ENCODE data around the gene CACNA1F. TPM values are rescaled to one million over a fixed set of nuclear protein-coding genes. Genes with fewer than 3 reads are reported as not detected.

The CACNA1F gene
- total and polyA plus RNA-seq, 10 of the 15 experiments (the other 5 are each of a cell fraction or from before 2014, with no cell fraction given): 0.01 to 0.32 (median 0.05) TPM; not detected in 5

- H3K79me2 ChIP-seq (ENCODE audit: control insufficient read depth, insufficient read depth, low read length): no peaks in the 10 kb centered on the region; the same call in 1 of the 2 replicates
- no peaks in the 10 kb centered on the region for H3K36me3 ChIP-seq (ENCODE audit: control insufficient read depth in 2 of 2, insufficient read depth in 2 of 2, low read length in 1 of 2)
- H3K4me3 ChIP-seq: peak overlapping the region; percentile 74
- peak overlapping the region; percentile 19; the same call in 1 of the 2 replicates for H3K4me2 ChIP-seq (ENCODE audit: control insufficient read depth, insufficient read depth)
- TSS peak; percentile 94 for BruUV-seq (replicated peaks)
- H3K27ac ChIP-seq (ENCODE audit: control insufficient read depth, insufficient read depth): peak overlapping the region; percentile 57
- in situ Hi-C loops (cut with MboI) (loop anchor here (5.0 kb wide), 1 partner anchor 76 kb away; the partner anchor contains the start of gene PPP1R3F), intact Hi-C loops (cut with micrococcal nuclease; ENCODE audit: unreplicated experiment) (loop anchor here (2.0 to 5.0 kb wide), 3 partner anchors 25 to 77 kb away; partner anchors contain the start of genes CCDC22 and PPP1R3F)
- H3K9me3 ChIP-seq (replicated peaks; ENCODE audit: control insufficient read depth, insufficient read depth, low read length): no peaks in the 10 kb centered on the region
- POLR2A ChIA-PET: interaction anchor here (1.0 to 3.9 kb wide), 7 partner anchors 19 to 148 kb away, joined by 3 to 28 read pairs (median 12); partner anchors contain the start of gene TFE3
- SMC1A ChIA-PET (ENCODE audit: uncharacterized antibody, unreplicated experiment): interaction anchor here (0.6 to 2.9 kb wide), 8 partner anchors 9 to 77 kb away, joined by 3 to 14 read pairs (median 6); partner anchors contain the start of genes CCDC22, PPP1R3F and SYP
- no peaks in the 10 kb centered on the region for H4K20me1 ChIP-seq (ENCODE audit: control insufficient read depth, insufficient read depth)
- H2AFZ ChIP-seq (ENCODE audit: control insufficient read depth, low read depth, low read length): peak overlapping the region; percentile 64
- H3K4me1 ChIP-seq (ENCODE audit: control insufficient read depth, insufficient read depth, low read length): peaks cover 3% of the 10 kb centered on the region; the same call in 1 of the 2 replicates
- CTCF ChIA-PET: interaction anchor here (0.6 to 5.8 kb wide), 15 partner anchors 16 to 1999 kb away, joined by 3 to 57 read pairs (median 5); partner anchors contain the start of genes PLP2 and PPP1R3F
- H3K9ac ChIP-seq (ENCODE audit: control insufficient read depth, insufficient read depth, low read length): peak overlapping the region; percentile 69
- WGBS (ENCODE audit: insufficient coverage, insufficient replicate concordance, low lambda C conversion rate, missing lambda C conversion rate): 46% methylated on average over 29 of the region's 34 CpGs
- ATAC-seq: peak; percentile 18
- no peak for DNase-seq (ENCODE audit: low read depth, low spot score)
- no peak for TF ChIP-seq ZBTB4 (CRISPR knock-in tag; IDR thresholded peaks at IDR 0.05)
- TF ChIP-seq CHD4 (IDR thresholded peaks at IDR 0.05): no peak
- TF ChIP-seq SREBF1 (IDR thresholded peaks at IDR 0.05; ENCODE audit: low read length): no peak
- TF ChIP-seq GATAD2B (conservative IDR thresholded peaks at IDR 0.05; ENCODE audit: low read depth): 0 out of 2 replicates have a peak, but pooled peaks have one; percentile 33
- TF ChIP-seq PRDM15 (CRISPR knock-in tag; IDR thresholded peaks at IDR 0.05): no peak
- 0 out of 2 replicates have a peak, but pooled peaks have one; percentile 52 for TF ChIP-seq LARP7 (IDR thresholded peaks at IDR 0.05)
- TF ChIP-seq FOS (IDR thresholded peaks at IDR 0.05; ENCODE audit: borderline replicate concordance, extremely low read depth, insufficient read length): no peak
- 0 out of 2 replicates have a peak, but pooled peaks have one; percentile 0 for TF ChIP-seq TAF1 (IDR thresholded peaks at IDR 0.05; ENCODE audit: borderline replicate concordance, low read depth, low read length)
- TF ChIP-seq NKRF (conservative IDR thresholded peaks at IDR 0.05): no peak
- FAIRE-seq: no peak
- H3K27me3 ChIP-seq (replicated peaks in 1 of 2; ENCODE audit: control insufficient read depth in 2 of 2, insufficient read depth in 2 of 2, low read length in 1 of 2): no peaks in the 10 kb centered on the region
- RAD21 ChIA-PET (ENCODE audit: unreplicated experiment): interaction anchor here (0.9 to 3.0 kb wide), 7 partner anchors 20 to 647 kb away, joined by 3 to 26 read pairs (median 11); partner anchors contain the start of genes PLP2 and PPP1R3F
Observed at GRCh38 chrX:49191574-49192011, 41.5 kb downstream of the CACNA1F start.

Data from GM12878 (cell line).